ENCODE measurements around the gene RNF130. TPM values are rescaled to one million over a fixed set of nuclear protein-coding genes. Genes with fewer than 3 reads are reported as not detected.

Gene RNF130
- total RNA-seq, 1 experiment from 2014 or later = 58.5 TPM

GRCh38 chr5:179930788-179931473 is 140.6 kb downstream of the RNF130 start (continued):
- TF ChIP-seq ZNF532 (CRISPR knock-in tag; IDR thresholded peaks at IDR 0.05; ENCODE audit: borderline replicate concordance) (no peak), AR (CRISPR knock-in tag; IDR thresholded peaks at IDR 0.05) (no peak), ATF6 (CRISPR knock-in tag; IDR thresholded peaks at IDR 0.05) (no peak), ZNF281 (CRISPR knock-in tag; IDR thresholded peaks at IDR 0.05) (no peak), NR3C1 (CRISPR knock-in tag; conservative IDR thresholded peaks at IDR 0.05; ENCODE audit: low read depth) (no peak)

GRCh38 chr5:179927824-179928223 is 143.7 kb downstream of the RNF130 start:
- TF ChIP-seq PRRX2 (CRISPR knock-in tag; IDR thresholded peaks at IDR 0.05) (no peak), STAT6 (CRISPR knock-in tag; conservative IDR thresholded peaks at IDR 0.05; ENCODE audit: low read depth) (no peak), CTCF (IDR thresholded peaks at IDR 0.05) (no peak)
- DNase-seq (ENCODE audit: low spot score) (no peak), ATAC-seq (no peak)
- Mint-ChIP-seq H3K4me3 (no peak overlapping the region), H3K36me3 (no peaks in the 10 kb centered on the region), H3K9me3 (peaks cover 14% of the 10 kb centered on the region; the same call in 1 of the 2 replicates), H3K4me1 (peaks cover 6% of the 10 kb centered on the region), H3K27ac (no peak overlapping the region), H3K27me3 (ENCODE audit: low read depth) (peaks cover 3% of the 10 kb centered on the region; the same call in 1 of the 2 replicates)
- ChIA-PET POLR2A (no interaction called here), CTCF (no interaction called here)
